HG03060 (cell line): ENCODE results near the gene ANP32A.

ENCODE experiments used
- ATAC-seq: cut with Tn5 transposase; IDR thresholded peaks from one replicate; pipeline ENCODE4 v1.9.1; 2021; ENCODE audit warnings: low read depth, moderate number of reproducible peaks; ENCODE audit not compliant: unreplicated experiment

Gene ANP32A

GRCh38 chr15:68784206-68784605 lies 36.5 kb downstream of the ANP32A start:
- ATAC-seq = no peak

- ATAC-seq = no peak
These were observed 37.3 kb downstream of the ANP32A start for GRCh38 chr15:68783226-68784058.

DNA sequence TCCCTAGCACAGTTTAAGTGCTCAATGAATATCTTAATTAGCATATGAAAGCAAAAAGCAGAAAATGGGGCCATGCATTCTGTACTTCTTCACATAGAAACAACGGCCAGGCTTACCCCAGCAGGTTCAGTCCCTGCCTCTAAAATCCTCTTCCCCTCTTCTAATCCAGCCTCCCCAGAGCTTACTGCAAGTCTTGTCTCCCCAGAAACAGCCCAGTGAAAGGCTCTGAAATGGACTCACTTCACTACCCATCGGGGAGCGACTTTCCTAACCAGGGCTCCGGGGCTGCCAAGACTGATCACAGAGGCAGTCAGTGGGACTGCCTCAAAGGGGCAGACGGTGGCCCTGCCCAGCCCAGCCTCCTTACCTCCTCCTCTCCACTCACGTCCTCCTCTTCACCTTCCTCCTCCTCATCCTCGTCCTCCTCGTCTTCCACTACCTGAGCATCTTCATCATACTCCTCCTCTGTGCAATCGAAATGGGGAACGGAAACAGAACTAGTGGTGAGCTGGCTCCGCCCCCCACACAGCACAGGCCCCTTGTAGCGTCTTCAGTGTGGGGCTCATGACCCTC lies 38.0 kb downstream of the ANP32A start:
- ATAC-seq = no peak

DNA sequence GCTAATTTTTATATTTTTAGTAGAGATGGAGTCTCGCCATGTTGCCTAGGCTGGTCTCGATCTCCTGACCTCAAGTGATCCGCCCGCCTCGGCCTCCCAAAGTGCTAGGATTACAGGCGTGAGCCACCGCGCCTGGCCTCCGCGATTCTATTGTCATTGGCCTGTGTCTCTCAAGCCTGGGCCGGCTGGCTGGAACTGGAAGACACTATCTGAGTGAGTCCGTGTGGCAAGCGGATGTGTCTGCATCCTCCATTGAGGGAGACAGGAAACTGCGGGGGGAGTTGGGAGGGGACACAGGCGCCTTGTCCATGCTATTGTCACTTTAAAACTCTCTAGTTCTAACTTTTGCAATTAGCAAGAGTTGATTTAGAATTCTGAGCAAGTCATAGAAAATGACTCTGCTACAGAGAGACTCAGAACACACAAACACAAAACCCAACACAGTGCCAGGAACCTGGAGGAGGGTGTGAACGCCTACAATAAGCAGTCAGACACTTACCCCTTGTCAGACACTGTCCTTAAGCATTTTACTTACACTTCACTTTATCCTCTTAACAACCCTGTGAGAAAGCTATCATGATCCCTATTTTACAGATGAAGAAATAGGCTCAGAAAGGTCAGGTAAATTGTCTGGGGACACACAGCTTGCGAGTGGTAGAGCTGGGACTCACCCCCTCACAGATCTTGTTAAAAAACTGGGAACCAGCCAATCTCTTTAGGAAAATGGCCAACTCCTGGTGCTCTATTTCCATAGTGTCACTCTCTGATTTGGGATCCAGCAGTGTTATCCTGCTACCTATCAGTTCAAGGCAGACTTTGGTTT lies 38.7 kb downstream of the ANP32A start:
- ATAC-seq = no peak

DNA sequence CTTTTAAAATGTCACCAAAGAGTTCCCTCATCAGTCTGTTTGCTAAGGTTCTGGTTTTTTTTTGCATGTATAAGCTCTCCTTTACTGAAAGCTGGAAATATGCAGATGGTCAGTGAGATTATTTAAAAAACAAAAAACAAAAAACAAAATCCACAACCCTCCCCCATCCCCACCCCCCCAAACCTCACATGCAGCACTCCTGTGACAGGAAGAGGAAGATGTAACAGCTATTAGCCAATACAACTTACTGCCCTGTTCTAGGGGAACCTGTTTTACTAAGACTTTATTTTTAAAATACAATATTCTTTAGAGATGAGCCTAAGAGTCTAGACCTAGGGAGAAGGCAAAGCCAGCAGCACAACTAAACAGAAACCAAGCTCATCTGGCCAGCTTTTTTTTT lies 39.5 kb downstream of the ANP32A start:
- ATAC-seq = no peak

- ATAC-seq = no peak
These were observed 41.8 kb downstream of the ANP32A start for GRCh38 chr15:68778876-68779275.

DNA sequence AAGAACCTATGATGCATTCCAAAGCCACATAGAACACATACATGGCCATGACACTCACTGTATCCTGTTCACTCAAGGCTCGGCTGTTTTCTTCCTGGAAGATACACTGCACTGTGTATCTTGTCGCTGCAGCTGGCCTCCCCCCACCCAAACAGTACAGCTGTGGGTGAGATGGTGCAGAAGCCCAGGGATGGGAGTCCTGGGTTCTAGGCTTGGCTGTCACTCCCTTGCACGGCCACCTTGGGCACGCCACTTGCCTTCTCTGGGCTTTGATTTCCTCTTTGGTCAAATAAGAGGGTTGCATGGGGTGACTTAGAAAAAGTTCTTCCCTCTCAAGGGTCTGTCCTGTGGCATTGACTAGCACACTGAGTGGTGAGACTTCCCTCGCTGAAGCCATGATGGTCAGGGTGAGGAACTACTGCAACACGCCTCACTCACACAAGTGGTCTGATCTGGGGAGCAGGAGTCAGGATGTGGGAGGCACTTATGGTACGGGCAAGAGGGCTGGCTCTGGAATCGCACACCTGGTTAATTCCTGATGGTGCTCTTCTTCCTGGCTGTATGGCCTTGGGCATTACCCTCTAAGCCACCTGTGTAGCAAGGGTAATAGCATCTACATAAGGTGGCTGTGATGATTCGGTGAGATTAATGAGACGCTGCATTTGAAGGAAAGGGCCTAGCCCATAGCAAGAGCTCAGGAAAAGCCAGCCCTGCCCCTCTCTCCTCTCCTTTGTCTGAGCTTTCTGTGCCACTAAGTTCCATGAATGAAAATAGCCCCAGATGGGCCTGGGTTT lies 44.0 kb downstream of the ANP32A start:
- ATAC-seq = no peak

GRCh38 chr15:68775671-68776476 lies 44.8 kb downstream of the ANP32A start:
- ATAC-seq = no peak

DNA sequence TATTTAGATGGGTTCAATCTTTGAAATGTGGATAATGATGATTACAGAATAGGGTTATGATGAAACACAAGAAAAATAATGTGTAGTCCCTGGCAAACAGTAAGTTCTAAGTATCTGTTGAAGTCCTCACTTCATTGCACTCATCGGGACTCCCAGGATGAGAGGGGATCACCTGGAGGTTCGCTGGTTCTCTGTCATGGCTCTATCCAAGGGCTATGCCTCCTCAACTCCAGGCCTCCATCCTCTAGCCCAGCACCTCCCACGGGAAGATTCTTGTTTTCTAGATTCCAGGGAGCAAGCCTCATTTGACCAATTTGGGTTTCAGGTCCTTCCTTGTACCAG lies 45.5 kb downstream of the ANP32A start:
- ATAC-seq = no peak

DNA sequence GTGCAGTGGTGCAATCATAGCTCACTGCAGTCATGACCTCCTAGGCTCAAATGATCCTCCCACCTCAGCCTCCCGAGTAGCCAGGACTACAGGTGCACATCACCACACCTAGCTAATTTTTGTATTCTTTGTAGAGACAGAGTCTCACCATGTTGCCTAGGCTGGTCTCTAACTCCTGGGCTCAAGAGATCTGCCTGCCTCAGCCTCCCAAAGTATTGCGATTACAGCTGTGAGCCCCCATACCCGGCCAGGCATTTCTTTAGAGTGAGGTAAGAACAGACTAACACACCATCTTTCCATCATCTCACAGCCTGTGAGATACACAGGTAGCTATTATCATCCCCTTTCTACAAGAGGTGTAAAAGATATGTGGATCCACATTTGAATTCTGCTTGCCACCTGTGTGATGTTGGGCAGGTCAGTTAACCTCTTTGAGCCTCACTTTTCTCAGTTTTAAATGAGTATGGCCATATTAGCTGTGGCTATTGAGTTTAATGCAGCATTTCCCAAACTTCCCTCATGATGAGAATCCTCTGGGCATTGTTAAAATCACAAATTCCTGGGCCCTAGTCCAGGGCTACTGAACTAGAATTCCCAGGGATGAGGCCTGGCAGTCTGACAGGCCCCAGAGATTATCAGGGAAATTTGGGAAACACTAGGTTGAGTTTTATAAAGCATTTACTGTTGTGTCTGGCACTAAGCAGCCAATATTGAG lies 46.0 kb downstream of the ANP32A start:
- no peak for ATAC-seq

DNA sequence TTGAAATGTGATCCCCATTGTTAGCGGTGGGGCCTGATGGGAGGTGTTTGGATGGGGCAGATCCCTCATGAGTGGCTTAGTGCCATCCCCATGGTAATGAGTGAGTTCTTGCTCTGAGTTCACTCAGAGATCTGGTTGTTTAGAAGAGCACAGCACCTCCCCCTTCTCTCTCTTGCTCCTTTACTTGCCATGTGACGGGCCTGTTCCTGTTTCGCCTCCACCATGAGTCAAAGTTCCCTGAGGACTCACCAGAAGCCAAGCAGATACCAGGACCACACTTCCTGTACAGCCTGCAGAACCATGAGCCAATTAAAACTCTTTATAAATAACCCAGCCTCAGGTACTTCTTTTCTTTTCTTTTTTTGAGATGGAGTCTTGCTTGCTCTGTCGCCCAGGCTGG lies 46.6 kb downstream of the ANP32A start:
- ATAC-seq = no peak

GRCh38 chr15:68773036-68773435 lies 47.7 kb downstream of the ANP32A start:
- no peak for ATAC-seq

GRCh38 chr15:68770216-68770615 lies 50.5 kb downstream of the ANP32A start:
- no peak for ATAC-seq

- no peak for ATAC-seq
These were observed 51.0 kb downstream of the ANP32A start for GRCh38 chr15:68769702-68770101.

DNA sequence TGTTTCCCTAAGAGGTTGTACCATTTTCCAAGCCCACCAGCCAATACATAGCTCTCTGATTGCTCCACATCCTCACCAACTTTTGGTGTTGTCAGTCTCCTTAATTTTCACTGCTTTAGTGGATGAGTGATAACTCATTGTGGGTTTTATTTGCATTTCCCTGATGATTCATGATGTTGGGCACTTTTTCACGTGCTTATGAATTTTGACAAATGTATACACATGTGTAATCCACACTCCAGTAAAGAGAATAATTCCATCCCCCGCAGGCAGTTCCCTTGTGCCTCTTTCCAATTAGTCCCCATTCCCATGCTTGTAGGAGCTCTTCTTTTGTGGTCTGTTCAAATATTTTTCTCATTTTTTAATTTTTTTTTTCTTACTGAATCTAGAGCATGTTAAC lies 52.4 kb downstream of the ANP32A start:
- no peak for ATAC-seq

DNA sequence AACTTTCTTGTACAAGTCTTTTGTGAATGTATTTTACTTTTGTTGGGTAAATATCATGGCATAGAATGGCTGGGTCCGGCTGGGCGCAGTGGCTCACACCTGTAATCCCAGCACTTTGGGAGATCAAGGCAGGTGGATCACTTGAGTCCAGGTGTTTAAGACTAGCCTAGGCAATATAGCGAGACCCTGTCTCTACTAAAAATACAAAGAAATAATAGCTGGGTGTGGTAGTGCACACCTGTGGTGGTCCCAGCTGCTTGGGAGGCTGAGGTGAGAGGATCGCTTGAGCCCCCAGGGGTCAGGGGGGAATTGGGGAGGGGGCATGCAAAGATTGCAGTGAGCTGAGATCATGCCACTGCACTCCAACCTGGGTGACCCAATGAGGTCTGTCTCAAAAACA lies 52.9 kb downstream of the ANP32A start:
- ATAC-seq = no peak

GRCh38 chr15:68765602-68766368 lies 54.9 kb downstream of the ANP32A start:
- no peak for ATAC-seq

- ATAC-seq = no peak
These were observed 56.6 kb downstream of the ANP32A start for GRCh38 chr15:68764090-68764489.

GRCh38 chr15:68763063-68763462 lies 57.6 kb downstream of the ANP32A start:
- ATAC-seq = no peak
